NCI-H146 treated with DMSO at 0.1 percent for 48 hours (cell line): ENCODE results near the gene IGFBP7.
"Not testable (repeated sequence)": the region's sequence is repeated elsewhere in the genome, so short reads cannot be mapped to it uniquely, and the experiment has no call there.

Source experiments
- DNase-seq: peaks from one replicate; lab custom pipeline; 2025; ENCODE audit not compliant: unreplicated experiment; lab: John Stamatoyannopoulos, UW

IGFBP7 gene

DNA sequence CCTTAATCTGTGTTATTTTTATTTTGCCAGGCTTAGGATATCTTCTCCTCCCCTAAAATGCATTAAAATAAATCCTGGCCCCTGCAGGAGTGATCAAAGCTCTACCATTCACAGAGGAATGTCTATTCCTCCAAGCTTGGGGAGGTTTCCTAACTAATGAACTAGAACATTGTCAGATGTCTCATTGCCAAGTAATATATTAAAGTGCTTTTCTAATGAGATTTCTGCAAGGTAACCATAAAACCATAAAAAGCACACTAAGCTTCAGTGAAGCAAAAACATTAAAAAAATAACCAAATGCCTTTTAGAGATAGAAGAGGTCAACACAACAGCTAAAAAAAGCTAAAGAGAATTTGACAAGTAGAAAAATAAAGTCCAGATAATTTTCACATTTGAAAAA, 34.8 kb downstream of the IGFBP7 start:
- DNase-seq: no peak

DNA sequence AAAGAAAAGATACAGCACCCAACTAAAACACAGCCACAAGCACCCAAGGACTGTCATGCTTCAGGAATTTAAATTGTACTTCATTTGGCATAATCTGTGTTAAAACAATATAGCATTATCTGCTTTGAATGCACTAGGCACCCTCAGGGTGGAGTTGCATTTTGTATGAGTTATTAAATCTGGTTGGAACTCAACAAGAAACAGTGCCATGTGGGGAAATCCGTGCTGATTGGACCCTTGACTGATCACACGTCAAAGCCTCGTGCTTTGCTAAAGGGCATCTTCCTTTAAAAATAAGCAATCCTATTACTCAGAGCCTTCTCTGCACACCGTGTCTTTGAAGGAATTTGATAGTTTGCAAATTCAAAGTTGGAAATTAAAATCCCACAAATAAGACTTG, 35.4 kb downstream of the IGFBP7 start:
- no peak for DNase-seq

DNA sequence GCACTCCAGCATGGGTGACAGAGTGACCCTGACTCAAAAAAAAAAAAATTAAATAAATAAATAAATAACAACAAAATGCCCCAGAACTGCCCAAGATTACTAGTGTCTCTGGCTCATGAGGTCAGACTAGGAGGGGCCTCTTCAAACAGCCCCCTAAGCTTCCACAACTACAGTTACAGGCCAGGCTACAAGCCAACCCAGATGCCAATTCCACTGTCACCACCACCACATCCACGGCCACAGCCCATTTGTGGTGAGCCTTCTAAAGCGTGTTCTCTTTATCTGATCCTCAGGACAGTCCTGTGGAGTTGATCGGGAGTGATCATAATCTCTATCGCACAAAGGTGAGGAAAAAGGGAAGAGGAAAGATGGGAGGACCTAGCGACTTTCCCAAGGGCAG, 36.6 kb downstream of the IGFBP7 start:
- no peak for DNase-seq

DNA sequence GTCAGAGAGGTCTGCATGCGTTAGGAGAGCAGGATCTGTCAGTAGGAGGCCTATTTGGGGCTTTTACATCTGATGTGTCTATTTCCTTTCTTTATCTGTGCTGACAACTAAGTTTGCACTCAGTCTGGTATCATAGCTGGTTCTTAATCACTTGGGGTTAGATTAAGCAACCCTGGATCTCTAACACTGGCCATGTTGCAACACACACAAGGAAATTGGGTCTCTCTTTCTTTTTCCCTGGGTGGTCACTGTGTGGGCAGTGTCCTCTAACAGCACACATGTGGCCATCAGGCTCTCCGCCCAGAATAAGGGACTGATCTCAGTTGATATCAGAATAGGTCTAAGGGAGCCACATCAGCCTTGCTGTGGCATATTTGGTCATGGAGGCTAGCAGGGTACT, 38.9 kb downstream of the IGFBP7 start:
- no peak for DNase-seq

DNA sequence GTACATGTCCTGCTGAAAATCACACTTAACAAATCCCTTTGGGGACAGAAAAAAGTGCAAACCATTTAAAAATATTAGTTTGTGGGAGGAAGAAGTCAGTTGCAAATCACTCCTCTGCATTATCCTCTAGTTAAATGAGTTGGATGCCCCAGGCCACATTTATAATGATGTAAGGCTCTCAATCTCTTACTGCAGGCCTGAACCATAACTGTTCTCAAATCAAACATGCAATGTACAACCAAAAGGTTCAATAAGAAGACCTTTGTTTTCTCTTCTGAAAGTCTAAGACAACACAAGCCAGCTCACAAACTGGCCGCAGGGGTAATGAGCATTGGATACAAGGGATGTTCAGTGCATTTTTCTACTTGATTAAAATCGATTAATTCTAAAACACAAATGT, 39.7 kb downstream of the IGFBP7 start:
- DNase-seq: no peak

DNA sequence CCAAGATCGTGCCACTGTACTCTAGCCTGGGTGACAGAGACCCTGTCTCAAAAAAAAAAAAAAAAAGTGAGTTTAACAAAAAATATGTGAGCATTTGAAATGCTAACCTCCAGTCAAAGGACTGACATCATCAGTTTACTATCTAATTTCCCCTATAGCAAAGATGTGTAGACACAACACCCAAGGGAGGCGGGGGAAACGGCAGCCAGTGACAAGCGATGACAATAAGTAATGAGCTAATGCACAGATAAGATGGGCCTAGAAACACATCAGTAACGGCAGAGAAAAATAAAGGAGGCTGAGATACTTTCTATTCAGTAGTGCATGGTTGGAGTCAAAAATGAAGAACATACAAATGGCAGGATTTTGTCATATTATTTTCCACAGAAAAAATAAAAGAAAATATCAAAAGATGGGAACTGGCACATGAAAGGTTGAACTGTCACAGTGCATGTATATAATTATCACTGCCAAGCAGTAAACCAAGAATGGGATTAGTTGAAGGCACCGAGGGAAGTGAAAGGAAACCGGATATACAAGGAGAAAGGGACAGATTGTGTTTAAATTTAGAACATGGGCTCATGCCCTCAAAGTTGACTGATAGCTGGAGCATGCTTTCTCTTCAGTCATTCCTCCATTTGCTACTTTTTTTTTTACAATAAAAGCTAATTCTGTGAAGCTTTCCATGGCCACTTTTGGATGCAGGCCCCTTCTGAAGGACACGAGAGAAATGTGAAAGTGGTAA, 41.8 kb downstream of the IGFBP7 start:
- no peak for DNase-seq

- no peak for DNase-seq
These were observed 44.3 kb downstream of the IGFBP7 start for GRCh38 chr4:57065730-57066482.

DNA sequence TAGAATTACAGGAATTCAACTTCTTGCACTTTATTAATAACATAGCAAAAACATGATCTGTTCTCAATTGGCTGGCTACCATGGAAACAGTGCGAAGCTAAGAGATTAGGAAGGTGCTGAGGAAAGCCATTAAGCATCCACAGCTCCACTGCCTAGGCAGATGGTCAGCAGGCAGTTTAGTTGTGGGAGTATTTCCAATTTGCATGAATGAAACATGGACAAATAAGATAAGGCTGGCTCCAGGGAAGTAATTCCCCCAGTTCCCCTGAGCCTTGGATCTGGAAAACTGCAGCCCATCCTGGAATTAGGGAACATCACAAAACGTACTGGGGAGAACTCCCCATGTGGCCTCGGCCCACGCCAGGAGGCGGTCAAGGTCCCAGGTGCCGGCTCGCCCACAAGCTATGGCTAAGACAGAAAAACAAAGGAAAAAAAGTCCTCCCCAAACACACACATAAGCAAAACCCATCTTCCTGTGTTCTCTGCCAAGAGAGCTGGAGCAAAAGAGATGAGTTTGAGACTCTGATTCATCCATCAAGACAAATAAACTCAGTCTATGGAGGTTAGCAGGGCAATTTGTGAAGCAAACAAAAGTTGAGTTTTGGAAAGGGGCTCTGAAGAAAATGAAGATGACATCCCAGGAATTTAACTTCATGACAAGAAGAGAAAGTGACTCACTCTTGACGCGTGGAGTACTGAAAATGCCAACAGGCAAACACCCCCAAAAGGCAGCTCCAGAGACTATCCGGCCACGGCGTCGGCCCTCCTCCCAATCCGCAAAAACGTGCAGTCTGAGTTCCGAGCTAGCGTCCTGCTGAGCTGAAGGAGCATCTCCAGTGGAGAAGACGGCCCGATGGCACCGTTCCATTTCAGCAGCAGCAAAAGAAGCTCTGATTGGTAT, 45.1 kb downstream of the IGFBP7 start:
- DNase-seq: no peak

- DNase-seq: no peak
These were observed 46.1 kb downstream of the IGFBP7 start for GRCh38 chr4:57064120-57064519.

- DNase-seq: no peak
These were observed 46.7 kb downstream of the IGFBP7 start for GRCh38 chr4:57063518-57063917.

DNA sequence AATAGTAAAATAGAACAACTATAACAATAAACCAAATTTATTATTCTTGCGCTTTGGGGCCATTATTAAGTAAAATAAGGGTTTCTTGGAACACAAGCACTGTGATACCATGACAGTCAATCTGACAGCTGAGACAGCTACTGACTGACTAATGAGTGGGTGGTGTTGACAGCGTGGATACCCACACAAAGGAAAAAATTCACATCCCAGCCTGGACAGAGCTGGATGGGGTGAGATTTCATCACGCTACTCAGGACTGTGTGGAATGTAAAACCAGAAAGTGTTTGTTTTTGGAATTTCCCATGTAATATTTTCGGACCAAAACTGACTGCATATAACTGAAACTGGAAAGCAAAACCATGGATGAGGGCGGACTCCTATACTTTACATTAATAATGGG, 48.8 kb downstream of the IGFBP7 start:
- no peak for DNase-seq

- not testable (repeated sequence) for DNase-seq
These were observed 49.5 kb downstream of the IGFBP7 start for GRCh38 chr4:57060717-57061067.

DNA sequence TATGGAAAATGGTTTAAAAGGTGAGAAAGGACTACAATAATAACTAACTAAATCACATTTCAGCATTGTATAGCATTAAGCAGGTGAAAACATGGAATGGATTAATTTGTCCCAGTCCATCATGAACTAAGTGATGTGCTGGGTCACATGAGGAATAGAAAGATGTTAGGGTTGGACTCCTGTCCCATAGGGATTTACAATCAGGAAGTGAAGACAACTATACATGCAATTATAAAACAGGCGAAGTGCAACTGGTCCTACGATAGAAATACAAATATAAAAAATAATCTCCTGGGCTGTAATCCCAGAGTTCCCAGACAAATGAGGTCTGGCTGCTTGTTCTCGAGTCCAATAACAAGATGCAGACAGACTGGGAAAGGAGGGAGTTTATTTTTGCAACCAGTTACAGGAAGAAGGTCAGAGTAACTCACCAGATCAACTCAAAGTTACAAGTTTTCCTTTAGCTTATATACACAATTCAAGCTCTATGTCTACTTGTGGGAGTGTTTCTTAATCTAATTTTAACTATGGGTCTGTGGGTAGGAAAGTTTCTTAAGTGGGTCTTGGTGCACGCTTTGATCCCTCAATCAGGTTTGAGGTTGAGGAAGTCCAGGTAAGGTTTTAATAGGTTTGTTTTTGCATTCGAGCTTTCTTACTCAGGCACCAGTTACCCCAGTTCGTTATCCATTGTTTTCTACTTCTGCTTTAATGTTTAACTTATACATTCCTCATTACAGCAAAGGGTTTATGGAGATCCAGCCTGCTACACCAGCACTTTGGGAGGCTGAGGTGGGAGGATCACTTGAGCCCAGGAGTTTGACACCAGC, 50.1 kb downstream of the IGFBP7 start:
- DNase-seq: no peak

GRCh38 chr4:57055886-57056285, 54.3 kb downstream of the IGFBP7 start:
- no peak for DNase-seq

- DNase-seq: no peak
These were observed 56.7 kb downstream of the IGFBP7 start for GRCh38 chr4:57053508-57053907.

DNA sequence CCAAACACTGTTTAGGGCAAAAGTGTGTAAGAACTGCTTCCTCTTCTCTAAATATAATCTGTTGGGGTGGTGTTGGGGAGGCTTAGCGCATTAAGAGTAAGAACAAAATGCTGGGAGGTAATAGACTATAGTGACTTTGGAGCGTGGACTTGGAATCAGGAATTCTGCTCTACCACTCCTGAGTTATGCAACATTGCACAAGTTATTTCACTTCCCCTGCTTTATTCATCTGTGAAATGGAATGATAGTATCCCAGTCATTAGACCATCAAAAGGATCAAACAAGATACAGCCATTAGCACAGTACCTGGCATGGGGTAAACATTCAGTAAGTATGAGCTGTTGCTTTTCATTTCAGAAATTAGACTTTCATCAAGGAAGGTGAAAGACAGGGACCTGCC, 58.7 kb downstream of the IGFBP7 start:
- DNase-seq: no peak

- DNase-seq: no peak
These were observed 59.1 kb downstream of the IGFBP7 start for GRCh38 chr4:57051095-57051494.

- no peak for DNase-seq
These were observed 61.4 kb downstream of the IGFBP7 start for GRCh38 chr4:57048590-57049304.

GRCh38 chr4:57047046-57047445, 63.1 kb downstream of the IGFBP7 start:
- not testable (repeated sequence) for DNase-seq

- no peak for DNase-seq
These were observed 65.2 kb downstream of the IGFBP7 start for GRCh38 chr4:57044996-57045395.
